Activated naive CD4-positive, alpha-beta T cell treated with anti-CD3 and anti-CD28 coated beads, Interleukin-2, amount 50 U/mL, for 72 hours (primary cell): ENCODE measurements around the gene ASB15. TPM values are rescaled to one million over a fixed set of nuclear protein-coding genes. Genes with fewer than 3 reads are reported as not detected.

Source experiments
- ATAC-seq, 2 donors: fragments of 150-1000 bp; cut with Tn5 transposase; 2 replicates each; pipeline ENCODE4 v1.10.0; 2021; ENCODE audit warnings: mild to moderate bottlenecking in 2 of 2, moderate library complexity in 2 of 2
- DNase-seq, 2 donors: peaks; one replicate each; pipeline ENCODE4 v3.0.0; 2021 to 2022; ENCODE audit warnings: low spot score in 2 of 2
- H3K27ac Mint-ChIP-seq, 2 donors: one replicate each; pipeline ENCODE4 v1.8.0; 2022; ENCODE audit warnings: mild to moderate bottlenecking in 2 of 2, mixed read lengths in 2 of 2
- H3K36me3 Mint-ChIP-seq, 2 donors: one replicate each; pipeline ENCODE4 v1.8.0; 2022; ENCODE audit warnings: mixed read lengths in 2 of 2
- H3K9me3 Mint-ChIP-seq, 2 donors: one replicate each; pipeline ENCODE4 v1.8.0; 2022; ENCODE audit warnings: mixed read lengths in 2 of 2
- total RNA-seq, 2 donors: library from RNA; stranded (reverse); gene quantifications; one replicate each; pipeline ENCODE4 v1.2.3, GENCODE V29; 2022

Gene ASB15
- total RNA-seq, 2 donors from 2014 or later, result not detected

DNA sequence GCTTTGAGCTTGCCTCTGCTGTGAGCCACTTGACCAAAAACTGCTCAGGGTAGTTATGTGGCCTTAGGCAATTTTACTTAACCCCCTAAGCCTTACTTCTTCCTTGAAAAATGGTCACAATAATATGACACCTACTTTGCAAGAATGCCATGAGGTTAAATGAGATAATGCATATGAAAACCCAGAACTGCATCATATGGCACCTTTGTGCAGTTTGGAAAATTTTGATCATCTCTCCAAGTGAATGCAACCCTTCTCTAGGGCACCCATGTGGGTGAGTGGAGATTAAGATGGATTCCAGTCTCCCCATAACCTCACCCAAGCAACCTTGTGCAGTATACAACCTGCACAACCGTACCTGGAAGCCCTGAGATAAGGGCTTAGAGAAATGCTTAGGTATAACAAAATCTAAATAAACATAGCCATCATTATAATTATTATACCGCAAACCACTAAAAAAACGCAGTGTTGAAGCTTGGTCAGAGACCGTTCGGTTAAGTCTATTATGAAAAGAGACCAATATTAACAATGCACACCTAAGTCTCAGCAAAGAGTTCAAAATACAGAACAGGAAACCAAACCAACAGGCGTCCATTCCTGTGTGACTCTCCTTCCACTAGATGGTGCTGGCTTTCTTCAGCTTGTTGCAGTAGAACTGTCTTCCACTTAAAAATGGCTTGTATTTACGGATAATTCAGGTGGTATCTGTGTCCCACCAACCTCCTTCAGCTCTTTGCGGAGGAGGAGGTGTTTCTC lies 21.0 kb upstream of the ASB15 start:
- Mint-ChIP-seq H3K27ac (no peak overlapping the region), H3K36me3 (no peaks in the 10 kb centered on the region), H3K9me3 (no peaks in the 10 kb centered on the region)
- DNase-seq (no peak), ATAC-seq (peak in 1 of 2 donors; percentile 60)

- no peaks in the 10 kb centered on the region for H3K36me3 Mint-ChIP-seq
- ATAC-seq, result no peak
- H3K27ac Mint-ChIP-seq, result no peak overlapping the region
- no peak for DNase-seq
- no peaks in the 10 kb centered on the region for H3K9me3 Mint-ChIP-seq
Observed at GRCh38 chr7:123581162-123581459, 20.5 kb upstream of the ASB15 start.

DNA sequence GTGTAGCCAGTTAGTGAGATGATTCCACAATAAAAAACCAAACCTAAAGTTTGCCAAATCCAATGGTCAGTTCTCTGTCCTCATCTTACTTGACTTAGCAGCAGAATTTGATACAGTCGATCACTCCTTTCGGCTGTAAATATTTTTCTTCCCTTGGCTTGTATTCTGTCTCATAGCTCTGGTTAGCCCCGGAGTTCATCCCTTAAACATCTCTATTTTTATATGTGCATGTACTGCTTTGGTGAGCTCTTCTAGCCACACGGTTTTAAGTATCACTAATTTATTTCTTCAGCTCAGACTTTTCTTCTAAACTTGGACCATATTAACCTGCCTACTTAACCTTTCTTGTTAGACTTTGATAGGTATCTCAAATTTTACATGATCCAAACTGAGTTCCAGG lies 17.8 kb upstream of the ASB15 start:
- Mint-ChIP-seq H3K36me3 (no peaks in the 10 kb centered on the region), H3K9me3 (no peaks in the 10 kb centered on the region), H3K27ac (no peak overlapping the region)
- no peak for ATAC-seq
- no peak for DNase-seq

GRCh38 chr7:123588376-123588775 lies 13.2 kb upstream of the ASB15 start:
- DNase-seq, result no peak
- no peak for ATAC-seq
- Mint-ChIP-seq H3K9me3 (no peaks in the 10 kb centered on the region), H3K36me3 (no peaks in the 10 kb centered on the region), H3K27ac (no peak overlapping the region)

- no peak overlapping the region for H3K27ac Mint-ChIP-seq
- no peak for ATAC-seq
- DNase-seq, result no peak
- H3K36me3 Mint-ChIP-seq, result peaks cover 0 to 6% of the 10 kb centered on the region in 2 donors
- H3K9me3 Mint-ChIP-seq, result no peaks in the 10 kb centered on the region
Observed at GRCh38 chr7:123594813-123595241, 6.8 kb upstream of the ASB15 start.

GRCh38 chr7:123598657-123599056 lies 3.0 kb upstream of the ASB15 start:
- Mint-ChIP-seq H3K9me3 (no peaks in the 10 kb centered on the region), H3K27ac (no peak overlapping the region)
- no peak for DNase-seq

GRCh38 chr7:123599766-123600165 lies 1.9 kb upstream of the ASB15 start:
- no peaks in the 10 kb centered on the region for H3K36me3 Mint-ChIP-seq
- no peak overlapping the region for H3K27ac Mint-ChIP-seq
- no peak for ATAC-seq
- no peak for DNase-seq
- H3K9me3 Mint-ChIP-seq, result no peaks in the 10 kb centered on the region

More at GRCh38 chr7:123598657-123599056, 3.0 kb upstream of the ASB15 start:
- H3K36me3 Mint-ChIP-seq, result peaks cover 0 to 6% of the 10 kb centered on the region in 2 donors
- ATAC-seq, result no peak

- ATAC-seq, result no peak
- no peaks in the 10 kb centered on the region for H3K36me3 Mint-ChIP-seq
- no peak for DNase-seq
Observed at GRCh38 chr7:123600876-123601275, 745 bp upstream of the ASB15 start.

GRCh38 chr7:123602648-123603047 lies 1.0 kb downstream of the ASB15 start:
- Mint-ChIP-seq H3K27ac (no peak overlapping the region), H3K9me3 (no peaks in the 10 kb centered on the region), H3K36me3 (no peaks in the 10 kb centered on the region)
- no peak for DNase-seq
- no peak for ATAC-seq

More at GRCh38 chr7:123600876-123601275, 745 bp upstream of the ASB15 start:
- Mint-ChIP-seq H3K9me3 (no peaks in the 10 kb centered on the region), H3K27ac (no peak overlapping the region)

DNA sequence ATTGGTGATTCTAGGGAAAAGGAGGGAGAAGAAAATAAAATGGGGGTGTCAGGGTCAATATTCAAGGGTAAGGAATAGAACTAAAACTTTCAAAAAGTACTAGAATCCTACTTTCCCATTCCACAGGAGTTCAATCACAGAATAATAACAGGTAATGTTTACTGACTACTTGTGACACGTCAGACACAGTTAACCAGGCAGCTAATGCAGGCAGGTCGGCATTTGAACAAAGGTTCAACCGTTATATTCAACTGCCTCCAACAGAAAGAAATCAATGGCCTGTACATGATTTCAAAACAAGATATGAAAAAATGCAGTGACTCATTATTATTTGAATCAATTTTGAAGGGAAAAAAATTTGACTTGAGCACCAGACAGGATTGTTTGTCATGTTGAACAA lies 3.1 kb downstream of the ASB15 start:
- DNase-seq (no peak), ATAC-seq (no peak)
- Mint-ChIP-seq H3K36me3 (no peaks in the 10 kb centered on the region), H3K27ac (no peak overlapping the region), H3K9me3 (no peaks in the 10 kb centered on the region)

DNA sequence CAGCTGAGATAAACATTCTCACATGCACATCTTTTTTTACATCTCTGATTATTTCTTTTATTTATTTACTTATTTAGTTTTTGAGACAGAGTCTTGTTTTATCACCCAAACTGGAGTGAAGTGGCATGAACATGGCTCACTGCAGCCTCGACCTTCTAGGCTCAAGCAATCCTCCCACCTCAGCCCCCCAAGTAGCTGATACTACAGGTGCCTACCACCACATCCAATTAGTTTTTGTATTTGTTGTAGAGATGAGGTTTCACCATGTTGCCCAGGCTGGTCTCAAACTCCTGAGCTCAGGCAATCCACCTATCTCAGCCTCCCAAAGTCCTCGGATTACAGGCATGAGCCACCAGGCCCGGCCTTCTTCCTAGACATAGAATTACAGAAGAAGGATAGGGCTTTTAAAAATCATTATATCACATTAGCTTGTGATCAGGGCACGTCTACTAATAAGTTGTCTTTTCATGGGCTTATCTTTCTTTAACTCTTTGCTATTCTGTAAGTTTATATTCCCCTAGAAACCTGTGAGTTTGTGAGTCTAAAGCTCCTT lies 5.9 kb downstream of the ASB15 start:
- H3K9me3 Mint-ChIP-seq, result no peaks in the 10 kb centered on the region
- ATAC-seq, result no peak
- no peaks in the 10 kb centered on the region for H3K36me3 Mint-ChIP-seq
- DNase-seq, result no peak
- no peak overlapping the region for H3K27ac Mint-ChIP-seq

DNA sequence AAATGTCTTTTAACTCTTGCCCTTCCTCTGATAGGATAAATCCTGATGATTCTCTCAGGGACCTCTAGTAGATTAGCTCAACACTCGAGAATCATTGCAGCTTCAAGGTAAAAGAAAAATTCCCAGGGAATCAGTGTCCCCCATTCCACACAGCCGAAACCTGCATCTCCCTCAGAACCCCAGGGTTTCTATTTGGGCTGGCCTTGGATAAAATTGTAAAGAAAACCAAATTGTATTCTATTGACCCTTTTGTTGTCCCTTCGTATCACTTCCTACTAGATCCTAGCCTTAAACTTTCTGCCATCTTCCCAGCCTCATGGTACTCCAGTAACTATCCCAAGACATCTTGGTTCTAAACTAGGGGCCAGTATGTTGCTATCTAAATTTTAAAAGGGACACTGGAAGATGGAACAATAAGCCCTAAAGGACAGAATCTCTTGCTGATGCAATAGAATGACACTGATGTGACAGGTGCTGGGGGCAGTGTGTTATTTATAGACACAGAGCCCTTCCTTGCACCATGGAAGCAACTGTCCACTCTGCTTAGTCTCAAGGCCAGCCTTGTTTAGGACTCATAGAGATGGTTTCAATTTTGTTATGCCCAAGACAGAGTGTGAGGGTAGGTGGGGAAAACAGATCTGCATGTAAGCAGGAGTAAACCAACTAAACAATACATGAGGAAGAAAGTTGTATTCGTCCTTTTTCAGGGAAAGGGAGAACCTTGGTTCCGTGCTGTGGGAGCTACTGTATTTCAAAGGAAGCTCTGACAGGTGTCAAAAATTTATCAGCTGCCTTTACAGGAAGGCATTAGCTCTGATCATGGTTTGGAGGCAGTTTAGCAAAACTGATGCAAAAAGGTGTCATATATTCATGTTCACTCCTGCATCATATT lies 7.6 kb downstream of the ASB15 start:
- no peaks in the 10 kb centered on the region for H3K36me3 Mint-ChIP-seq
- no peak overlapping the region for H3K27ac Mint-ChIP-seq
- ATAC-seq (no peak), DNase-seq (no peak)
- H3K9me3 Mint-ChIP-seq, result no peaks in the 10 kb centered on the region

DNA sequence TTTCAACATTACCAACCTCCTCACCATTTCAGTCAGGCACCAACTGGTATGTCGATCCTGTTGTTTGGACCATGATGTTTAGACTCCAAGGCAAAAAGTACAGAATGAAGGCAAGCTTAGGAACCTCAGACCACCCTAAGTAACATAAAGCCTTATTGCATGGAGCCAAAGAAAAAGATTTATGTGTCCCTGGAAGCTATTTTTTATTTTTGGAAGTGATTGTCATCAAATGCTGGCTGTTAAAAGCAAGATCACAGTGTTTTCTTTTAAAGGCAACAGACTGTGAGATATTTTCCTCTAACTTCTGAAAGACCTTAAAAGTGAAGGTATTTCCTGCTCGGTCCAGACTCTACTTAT lies 8.2 kb downstream of the ASB15 start:
- H3K27ac Mint-ChIP-seq, result no peak overlapping the region

GRCh38 chr7:123612024-123612423 lies 10.4 kb downstream of the ASB15 start:
- no peak for ATAC-seq

More for the DNA sequence above, 8.2 kb downstream of the ASB15 start:
- H3K36me3 Mint-ChIP-seq, result no peaks in the 10 kb centered on the region
- no peak for DNase-seq
- no peaks in the 10 kb centered on the region for H3K9me3 Mint-ChIP-seq
- ATAC-seq, result no peak

GRCh38 chr7:123615344-123615743 lies 13.7 kb downstream of the ASB15 start:
- Mint-ChIP-seq H3K27ac (no peak overlapping the region), H3K36me3 (no peaks in the 10 kb centered on the region), H3K9me3 (no peaks in the 10 kb centered on the region)
- DNase-seq, result no peak
- no peak for ATAC-seq

More at GRCh38 chr7:123612024-123612423, 10.4 kb downstream of the ASB15 start:
- Mint-ChIP-seq H3K9me3 (no peaks in the 10 kb centered on the region), H3K36me3 (no peaks in the 10 kb centered on the region), H3K27ac (no peak overlapping the region)
- no peak for DNase-seq

DNA sequence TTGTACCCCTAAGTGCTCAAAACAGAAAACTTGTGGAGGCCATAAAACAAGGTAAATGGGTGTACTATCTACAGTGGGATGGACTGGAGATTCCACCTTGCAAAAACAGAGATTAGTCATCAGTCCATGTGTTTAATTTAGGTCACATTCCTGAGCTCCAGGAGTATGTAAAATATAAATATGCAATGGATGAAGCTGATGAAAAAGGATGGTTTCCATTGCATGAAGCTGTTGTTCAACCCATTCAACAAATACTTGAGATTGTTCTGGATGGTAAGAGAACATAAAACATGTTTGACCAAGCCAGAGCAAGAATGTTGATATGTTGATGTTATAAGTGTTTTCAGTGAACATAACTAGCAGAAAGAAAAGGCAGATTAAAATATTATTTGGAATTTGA lies 14.6 kb downstream of the ASB15 start:
- Mint-ChIP-seq H3K36me3 (no peaks in the 10 kb centered on the region), H3K9me3 (no peaks in the 10 kb centered on the region), H3K27ac (no peak overlapping the region)
- no peak for DNase-seq
- no peak for ATAC-seq

DNA sequence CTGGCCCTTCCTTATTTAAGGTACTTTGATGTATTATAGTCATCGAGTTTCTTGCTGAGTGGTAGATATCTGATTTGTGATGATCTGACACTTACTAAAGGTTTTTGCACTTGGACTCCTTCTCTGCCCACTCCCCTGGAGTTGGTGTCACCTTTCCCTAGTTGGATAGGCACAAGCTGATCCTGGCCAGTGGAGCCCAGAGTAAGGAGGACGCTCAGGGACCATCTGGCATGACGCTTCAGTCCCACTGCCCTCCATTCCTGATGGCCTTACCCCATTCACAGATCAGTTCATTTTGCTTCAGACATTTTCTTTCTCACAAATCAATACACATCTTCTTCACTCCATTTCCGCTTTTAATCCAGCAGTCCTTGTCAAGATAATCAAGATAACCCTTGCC lies 20.1 kb downstream of the ASB15 start:
- Mint-ChIP-seq H3K27ac (no peak overlapping the region), H3K9me3 (no peaks in the 10 kb centered on the region), H3K36me3 (no peaks in the 10 kb centered on the region)
- no peak for DNase-seq
- no peak for ATAC-seq
